ENCODE results near the gene VWA3A. TPM values are rescaled to one million over a fixed set of nuclear protein-coding genes. Genes with fewer than 3 reads are reported as not detected.

The VWA3A gene
- total RNA-seq, result not detected in 2 replicates

GRCh38 chr16:22092143-22092933, at the start of gene VWA3A:
TSS of gene VWA3A (plus strand) at chr16:22092541. CDS start at chr16:22092638, 97 bp downstream.

GRCh38 chr16:22161999-22162655, 69.8 kb downstream of the VWA3A start, which contains the start of gene SDR42E2:
TSS of gene SDR42E2 (plus strand) at chr16:22162506. CDS start at chr16:22165583, 3,077 bp downstream.

GRCh38 chr16:22206013-22206841, 113.9 kb downstream of the VWA3A start, which contains the start of gene EEF2K:
TSS of gene EEF2K (plus strand) at chr16:22206278. CDS start at chr16:22225730, 19,452 bp downstream.

Other genes with a start within 250 kb of the VWA3A start
- gene NPIPB4, start 234.8 kb upstream of the VWA3A start, total RNA-seq, result 18.5 and 47.0 TPM in 2 replicates
- 219 and 227 TPM in 2 replicates for gene UQCRC2, start 139.2 kb upstream of the VWA3A start, total RNA-seq
- gene PDZD9, start 91.4 kb upstream of the VWA3A start, total RNA-seq, result not detected in 2 replicates
- 11.5 and 14.4 TPM in 2 replicates for gene MOSMO, start 84.4 kb upstream of the VWA3A start, total RNA-seq
- gene SDR42E2, start 70.0 kb downstream of the VWA3A start, total RNA-seq, result not detected in 2 replicates
- 7.9 and 15.7 TPM in 2 replicates for gene EEF2K, start 113.7 kb downstream of the VWA3A start, total RNA-seq
- 69.4 and 150 TPM in 2 replicates for gene POLR3E, start 204.9 kb downstream of the VWA3A start, total RNA-seq